GM12878 (cell line): ENCODE data around the gene SMIM26. TPM values are rescaled to one million over a fixed set of nuclear protein-coding genes. Genes with fewer than 3 reads are reported as not detected.

Source experiments
- ASH2L ChIP-seq: fragments of 300-600, 200-600 bp; sonication (generic); IDR thresholded peaks from 2 replicates; pipeline ENCODE4 v1.6.1; 2017; ENCODE audit warnings: low read depth, mild to moderate bottlenecking, borderline replicate concordance
- CHD2 ChIP-seq: IDR thresholded peaks from 2 replicates; pipeline ENCODE4 v1.6.1; 2011; ENCODE audit warnings: low read depth, low read length, improper control_type of control experiment, borderline replicate concordance
- CREB1 ChIP-seq: IDR thresholded peaks from 2 replicates; pipeline ENCODE4 v1.6.1; 2012; ENCODE audit warnings: low read depth, mild to moderate bottlenecking, inconsistent platforms
- HCFC1 ChIP-seq: fragments of 150-350 bp; IDR thresholded peaks from 2 replicates; pipeline ENCODE4 v1.6.1; 2014; ENCODE audit warnings: low read length
- HDGF ChIP-seq: fragments of 450-650 bp; IDR thresholded peaks from 2 replicates; pipeline ENCODE4 v1.6.1; 2016; ENCODE audit warnings: antibody characterized with exemption
- IKZF1 ChIP-seq: fragments of 450-650 bp; conservative IDR thresholded peaks from 2 replicates; pipeline ENCODE4 v1.6.1; 2017; ENCODE audit warnings: antibody characterized with exemption, mild to moderate bottlenecking
- LARP7 ChIP-seq: fragments of 450-650 bp; IDR thresholded peaks from 2 replicates; pipeline ENCODE4 v1.6.1; 2017; ENCODE audit warnings: mild to moderate bottlenecking
- MEF2A ChIP-seq: IDR thresholded peaks from 2 replicates; pipeline ENCODE4 v1.6.1; 2011; ENCODE audit warnings: low read depth, mild to moderate bottlenecking, low read length, moderate library complexity; ENCODE audit not compliant: insufficient read depth
- MYB ChIP-seq: fragments of 150-350 bp; IDR thresholded peaks from 2 replicates; pipeline ENCODE4 v1.6.1; 2014; ENCODE audit warnings: mild to moderate bottlenecking, low read depth, low read length, borderline replicate concordance
- NFIC ChIP-seq: IDR thresholded peaks from 2 replicates; pipeline ENCODE4 v1.6.1; 2012; ENCODE audit warnings: low read depth, mild to moderate bottlenecking, inconsistent platforms, low read length, moderate library complexity
- NFXL1 ChIP-seq: fragments of 450-650 bp; IDR thresholded peaks from 2 replicates; pipeline ENCODE4 v1.6.1; 2017; ENCODE audit warnings: antibody characterized with exemption, mild to moderate bottlenecking, borderline replicate concordance
- POLR2A ChIP-seq: IDR thresholded peaks from 2 replicates; pipeline ENCODE4 v1.6.1; 2011; ENCODE audit warnings: low read depth, mild to moderate bottlenecking, low read length
- POLR2AphosphoS2 ChIP-seq: IDR thresholded peaks from 2 replicates; pipeline ENCODE4 v1.6.1; 2011; ENCODE audit warnings: low read depth, mild to moderate bottlenecking, low read length, improper control_type of control experiment, moderate library complexity
- POU2F2 ChIP-seq: IDR thresholded peaks from 3 replicates; pipeline ENCODE4 v1.6.1; 2011; ENCODE audit warnings: low read depth, mild to moderate bottlenecking, low read length, borderline replicate concordance
- SMARCA5 ChIP-seq: fragments of 450-650 bp; IDR thresholded peaks from 2 replicates; pipeline ENCODE4 v1.6.1; 2017; ENCODE audit warnings: mild to moderate bottlenecking
- SRF ChIP-seq, 2 experiments: IDR thresholded peaks; 2 replicates each; pipeline ENCODE4 v1.6.1; 2011; ENCODE audit warnings: low read depth in 2 of 2, low read length in 2 of 2, mild to moderate bottlenecking in 1 of 2, moderate library complexity in 1 of 2
- STAT1 ChIP-seq: fragments of 450-650 bp; conservative IDR thresholded peaks from 2 replicates; pipeline ENCODE4 v1.6.1; 2014; ENCODE audit warnings: antibody characterized with exemption, mild to moderate bottlenecking
- TAF1 ChIP-seq: IDR thresholded peaks from 2 replicates; pipeline ENCODE4 v1.6.1; 2011; ENCODE audit warnings: mild to moderate bottlenecking, low read depth, low read length, borderline replicate concordance
- TCF12 ChIP-seq: IDR thresholded peaks from 2 replicates; pipeline ENCODE4 v1.6.1; 2011; ENCODE audit warnings: low read depth, mild to moderate bottlenecking, low read length
- ZNF217 ChIP-seq: fragments of 450-650 bp; IDR thresholded peaks from 2 replicates; pipeline ENCODE4 v1.6.1; 2017; ENCODE audit warnings: antibody characterized with exemption, mild to moderate bottlenecking
- polyA plus RNA-seq, 11 experiments: library from polyadenylated mRNA; depleted of rRNA in 4 of 11; unstranded in 6 of 11; stranded (reverse) in 5 of 11; fragments of >200 nt; fragmentation: Nextera tagmentation in 4 of 11; fragmentation: Illumina TruSeq in 1 of 11; extraction: Ambion mirVana in 4 of 11; extraction: Trizol in 1 of 11; gene quantifications; 1 replicate in 1 of 11; 2 replicates in 10 of 11; pipeline versions ENCODE4 v1.2.1 to v1.2.3, GENCODE V29; 2011 to 2016; ENCODE audit warnings: inconsistent platforms in 2 of 11, missing spikeins in 2 of 11, low read depth in 1 of 11
- total RNA-seq, 4 experiments: library from RNA; depleted of rRNA in 3 of 4; stranded (reverse); fragments of >200 nt in 3 of 4; fragmentation: Illumina TruSeq in 1 of 4; extraction: Trizol in 1 of 4; gene quantifications; 2 replicates each; pipeline versions ENCODE4 v1.2.1 to v1.2.3, GENCODE V29; 2013 to 2021
- TF ChIP-seq, protein P1 (sequence below): fragments of 450-650 bp; formaldehyde crosslinking; IDR thresholded peaks from 2 replicates; pipeline ENCODE4 v1.5.0; 2022; ENCODE audit warnings: mild to moderate bottlenecking, missing genetic modification characterization
- TF ChIP-seq, protein P2 (sequence below): IDR thresholded peaks from 2 replicates; pipeline ENCODE4 v1.6.1; 2011; ENCODE audit warnings: mild to moderate bottlenecking, low read depth, low read length, moderate library complexity; ENCODE audit not compliant: insufficient replicate concordance
- TF ChIP-seq, protein P3 (sequence below): fragments of 150-350 bp; IDR thresholded peaks from 2 replicates; pipeline ENCODE4 v1.6.1; 2016; ENCODE audit warnings: low read depth, low read length

SMIM26 gene
- total and polyA plus RNA-seq, 10 of the 15 experiments (the other 5 are each of a cell fraction or from before 2014, with no cell fraction given): 74.3 to 329 (median 176) TPM

DNA sequence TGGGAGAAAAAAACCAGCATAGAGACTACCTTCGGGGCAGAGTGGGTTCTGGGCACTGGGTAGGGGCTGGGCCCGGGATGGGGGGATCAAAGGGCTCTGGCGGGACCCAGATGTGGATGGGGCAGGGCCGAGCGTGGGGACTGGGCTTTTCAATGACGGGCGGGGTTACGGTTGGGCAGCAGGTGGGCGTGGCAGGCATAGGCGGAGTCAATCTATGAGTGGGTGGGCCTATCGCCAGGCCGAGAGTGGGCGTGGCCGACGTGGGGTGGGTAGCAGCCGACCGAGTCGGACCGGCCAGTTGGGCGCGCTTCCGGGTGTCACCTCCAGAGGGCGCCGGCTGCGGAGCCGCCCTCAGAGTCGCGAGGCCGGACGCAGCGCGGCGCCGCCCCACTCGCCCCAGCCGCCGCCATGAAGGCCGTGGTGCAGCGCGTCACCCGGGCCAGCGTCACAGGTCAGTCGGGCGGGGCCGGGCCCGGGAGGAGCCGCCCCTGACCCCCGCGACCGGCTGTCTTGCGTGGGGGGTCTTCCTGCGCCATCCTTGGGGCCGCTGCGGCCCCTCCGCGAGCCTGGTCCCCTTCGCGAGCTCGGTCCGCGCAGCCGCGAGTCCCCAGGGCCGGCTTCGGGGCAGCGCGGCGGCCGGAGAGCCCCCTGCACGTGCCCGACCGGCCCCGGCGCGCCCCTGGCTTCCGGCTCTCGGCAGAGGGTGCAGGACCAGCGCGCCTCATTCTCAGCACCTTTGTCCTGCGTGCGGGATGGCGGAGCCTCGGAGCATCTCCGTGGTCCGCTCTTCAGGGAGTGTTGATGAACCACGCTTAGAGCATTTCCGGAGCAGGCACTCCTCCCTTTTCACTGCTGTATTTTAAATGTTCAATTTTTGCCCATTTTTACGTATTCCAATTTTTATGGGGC is 20.7 kb downstream of the SMIM26 start, which contains the start of gene DTD1 (continued):
- TF ChIP-seq MEF2A: no peak
- TF ChIP-seq STAT1: 0 out of 2 replicates have a peak, but pooled peaks have one; percentile 28
- TF ChIP-seq SRF (IDR thresholded peaks at IDR 0.05; ENCODE audit: low read depth in 2 of 2, low read length in 2 of 2): 0 out of 4 replicates have a peak, but pooled peaks of 1 of the 2 experiments have one; percentile 34
- TF ChIP-seq HDGF: peak; percentile 86
- peak; percentile 50; the same call in 1 of the 2 replicates for TF ChIP-seq CREB1
- peak; percentile 90 for TF ChIP-seq POLR2A
- TF ChIP-seq, protein P1, sequence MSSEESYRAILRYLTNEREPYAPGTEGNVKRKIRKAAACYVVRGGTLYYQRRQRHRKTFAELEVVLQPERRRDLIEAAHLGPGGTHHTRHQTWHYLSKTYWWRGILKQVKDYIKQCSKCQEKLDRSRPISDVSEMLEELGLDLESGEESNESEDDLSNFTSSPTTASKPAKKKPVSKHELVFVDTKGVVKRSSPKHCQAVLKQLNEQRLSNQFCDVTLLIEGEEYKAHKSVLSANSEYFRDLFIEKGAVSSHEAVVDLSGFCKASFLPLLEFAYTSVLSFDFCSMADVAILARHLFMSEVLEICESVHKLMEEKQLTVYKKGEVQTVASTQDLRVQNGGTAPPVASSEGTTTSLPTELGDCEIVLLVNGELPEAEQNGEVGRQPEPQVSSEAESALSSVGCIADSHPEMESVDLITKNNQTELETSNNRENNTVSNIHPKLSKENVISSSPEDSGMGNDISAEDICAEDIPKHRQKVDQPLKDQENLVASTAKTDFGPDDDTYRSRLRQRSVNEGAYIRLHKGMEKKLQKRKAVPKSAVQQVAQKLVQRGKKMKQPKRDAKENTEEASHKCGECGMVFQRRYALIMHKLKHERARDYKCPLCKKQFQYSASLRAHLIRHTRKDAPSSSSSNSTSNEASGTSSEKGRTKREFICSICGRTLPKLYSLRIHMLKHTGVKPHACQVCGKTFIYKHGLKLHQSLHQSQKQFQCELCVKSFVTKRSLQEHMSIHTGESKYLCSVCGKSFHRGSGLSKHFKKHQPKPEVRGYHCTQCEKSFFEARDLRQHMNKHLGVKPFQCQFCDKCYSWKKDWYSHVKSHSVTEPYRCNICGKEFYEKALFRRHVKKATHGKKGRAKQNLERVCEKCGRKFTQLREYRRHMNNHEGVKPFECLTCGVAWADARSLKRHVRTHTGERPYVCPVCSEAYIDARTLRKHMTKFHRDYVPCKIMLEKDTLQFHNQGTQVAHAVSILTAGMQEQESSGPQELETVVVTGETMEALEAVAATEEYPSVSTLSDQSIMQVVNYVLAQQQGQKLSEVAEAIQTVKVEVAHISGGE (CRISPR knock-in tag): peak; percentile 84
- TF ChIP-seq LARP7: peak; percentile 99
- peak; percentile 81 for TF ChIP-seq IKZF1
- TF ChIP-seq, protein P2, sequence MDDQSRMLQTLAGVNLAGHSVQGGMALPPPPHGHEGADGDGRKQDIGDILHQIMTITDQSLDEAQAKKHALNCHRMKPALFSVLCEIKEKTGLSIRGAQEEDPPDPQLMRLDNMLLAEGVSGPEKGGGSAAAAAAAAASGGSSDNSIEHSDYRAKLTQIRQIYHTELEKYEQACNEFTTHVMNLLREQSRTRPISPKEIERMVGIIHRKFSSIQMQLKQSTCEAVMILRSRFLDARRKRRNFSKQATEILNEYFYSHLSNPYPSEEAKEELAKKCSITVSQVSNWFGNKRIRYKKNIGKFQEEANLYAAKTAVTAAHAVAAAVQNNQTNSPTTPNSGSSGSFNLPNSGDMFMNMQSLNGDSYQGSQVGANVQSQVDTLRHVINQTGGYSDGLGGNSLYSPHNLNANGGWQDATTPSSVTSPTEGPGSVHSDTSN: peak; percentile 6
- peak; percentile 98 for TF ChIP-seq SMARCA5
- TF ChIP-seq POLR2AphosphoS2: 0 out of 2 replicates have a peak, but pooled peaks have one; percentile 34
- TF ChIP-seq HCFC1: peak; percentile 54
- TF ChIP-seq CHD2: peak; percentile 65; the same call in 1 of the 2 replicates
- peak; percentile 47; the same call in 1 of the 2 replicates for TF ChIP-seq TCF12
- TF ChIP-seq NFXL1: 0 out of 2 replicates have a peak, but pooled peaks have one; percentile 70
- TF ChIP-seq, protein P3, sequence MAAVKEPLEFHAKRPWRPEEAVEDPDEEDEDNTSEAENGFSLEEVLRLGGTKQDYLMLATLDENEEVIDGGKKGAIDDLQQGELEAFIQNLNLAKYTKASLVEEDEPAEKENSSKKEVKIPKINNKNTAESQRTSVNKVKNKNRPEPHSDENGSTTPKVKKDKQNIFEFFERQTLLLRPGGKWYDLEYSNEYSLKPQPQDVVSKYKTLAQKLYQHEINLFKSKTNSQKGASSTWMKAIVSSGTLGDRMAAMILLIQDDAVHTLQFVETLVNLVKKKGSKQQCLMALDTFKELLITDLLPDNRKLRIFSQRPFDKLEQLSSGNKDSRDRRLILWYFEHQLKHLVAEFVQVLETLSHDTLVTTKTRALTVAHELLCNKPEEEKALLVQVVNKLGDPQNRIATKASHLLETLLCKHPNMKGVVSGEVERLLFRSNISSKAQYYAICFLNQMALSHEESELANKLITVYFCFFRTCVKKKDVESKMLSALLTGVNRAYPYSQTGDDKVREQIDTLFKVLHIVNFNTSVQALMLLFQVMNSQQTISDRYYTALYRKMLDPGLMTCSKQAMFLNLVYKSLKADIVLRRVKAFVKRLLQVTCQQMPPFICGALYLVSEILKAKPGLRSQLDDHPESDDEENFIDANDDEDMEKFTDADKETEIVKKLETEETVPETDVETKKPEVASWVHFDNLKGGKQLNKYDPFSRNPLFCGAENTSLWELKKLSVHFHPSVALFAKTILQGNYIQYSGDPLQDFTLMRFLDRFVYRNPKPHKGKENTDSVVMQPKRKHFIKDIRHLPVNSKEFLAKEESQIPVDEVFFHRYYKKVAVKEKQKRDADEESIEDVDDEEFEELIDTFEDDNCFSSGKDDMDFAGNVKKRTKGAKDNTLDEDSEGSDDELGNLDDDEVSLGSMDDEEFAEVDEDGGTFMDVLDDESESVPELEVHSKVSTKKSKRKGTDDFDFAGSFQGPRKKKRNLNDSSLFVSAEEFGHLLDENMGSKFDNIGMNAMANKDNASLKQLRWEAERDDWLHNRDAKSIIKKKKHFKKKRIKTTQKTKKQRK: no peak
- 0 out of 2 replicates have a peak, but pooled peaks have one; percentile 53 for TF ChIP-seq TAF1
- peak; percentile 31; the same call in 1 of the 3 replicates for TF ChIP-seq POU2F2
- TF ChIP-seq NFIC: no peak
- TF ChIP-seq MYB: no peak
- peak; percentile 95 for TF ChIP-seq ZNF217
- peak; percentile 82; the same call in 1 of the 2 replicates for TF ChIP-seq ASH2L
